ENCODE measurements around the gene DBNDD1. TPM values are rescaled to one million over a fixed set of nuclear protein-coding genes. Genes with fewer than 3 reads are reported as not detected.

Gene DBNDD1
- total RNA-seq, 1 experiment from 2014 or later: 64.6 TPM

DNA sequence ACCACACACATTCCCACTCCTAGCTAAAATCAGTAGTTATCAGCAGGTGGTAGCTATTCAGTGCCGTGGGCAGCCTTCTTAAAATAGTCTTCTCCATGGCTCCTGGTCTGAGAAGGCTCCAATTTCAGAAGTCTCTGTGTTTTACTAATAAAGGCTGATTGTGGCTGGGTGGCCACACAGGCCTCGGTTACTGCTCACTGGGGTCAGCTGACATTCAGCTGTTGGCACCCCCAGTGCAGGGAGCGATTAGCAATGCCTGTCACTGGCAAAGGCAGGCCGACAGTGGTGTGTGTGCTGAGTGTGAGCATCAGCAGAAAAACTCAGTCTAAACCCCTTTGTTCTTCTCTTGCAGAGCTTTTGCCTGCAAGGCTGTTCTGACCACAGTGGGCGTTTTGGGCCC, 16.6 kb upstream of the DBNDD1 start:
- ChIA-PET CTCF (no interaction called here), POLR2A (no interaction called here)
- Mint-ChIP-seq H3K4me3 (ENCODE audit: unreplicated experiment) (no peak overlapping the region), H3K9me3 (ENCODE audit: unreplicated experiment) (no peaks in the 10 kb centered on the region), H3K4me1 (ENCODE audit: low read depth, unreplicated experiment) (no peaks in the 10 kb centered on the region), H3K27me3 (ENCODE audit: insufficient read depth, unreplicated experiment) (no peaks in the 10 kb centered on the region), H3K36me3 (ENCODE audit: insufficient read depth, unreplicated experiment) (peaks cover 72% of the 10 kb centered on the region), H3K27ac (ENCODE audit: unreplicated experiment) (no peak overlapping the region)
- H3K36me3 ChIP-seq (ENCODE audit: control insufficient read depth, insufficient read depth, low read length): peaks cover 29% of the 10 kb centered on the region
- no TSS peak for BruUV-seq (replicated peaks)
- H3K9me3 ChIP-seq: no peaks in the 10 kb centered on the region
- no peak overlapping the region for H3K4me3 ChIP-seq (ENCODE audit: low read depth, low read length)
- no peaks in the 10 kb centered on the region for H3K27me3 ChIP-seq (replicated peaks; ENCODE audit: control insufficient read depth, insufficient read depth, low read length)
- intact Hi-C loops (cut with micrococcal nuclease; ENCODE audit: unreplicated experiment): no loop called here
- TF ChIP-seq, protein P1, sequence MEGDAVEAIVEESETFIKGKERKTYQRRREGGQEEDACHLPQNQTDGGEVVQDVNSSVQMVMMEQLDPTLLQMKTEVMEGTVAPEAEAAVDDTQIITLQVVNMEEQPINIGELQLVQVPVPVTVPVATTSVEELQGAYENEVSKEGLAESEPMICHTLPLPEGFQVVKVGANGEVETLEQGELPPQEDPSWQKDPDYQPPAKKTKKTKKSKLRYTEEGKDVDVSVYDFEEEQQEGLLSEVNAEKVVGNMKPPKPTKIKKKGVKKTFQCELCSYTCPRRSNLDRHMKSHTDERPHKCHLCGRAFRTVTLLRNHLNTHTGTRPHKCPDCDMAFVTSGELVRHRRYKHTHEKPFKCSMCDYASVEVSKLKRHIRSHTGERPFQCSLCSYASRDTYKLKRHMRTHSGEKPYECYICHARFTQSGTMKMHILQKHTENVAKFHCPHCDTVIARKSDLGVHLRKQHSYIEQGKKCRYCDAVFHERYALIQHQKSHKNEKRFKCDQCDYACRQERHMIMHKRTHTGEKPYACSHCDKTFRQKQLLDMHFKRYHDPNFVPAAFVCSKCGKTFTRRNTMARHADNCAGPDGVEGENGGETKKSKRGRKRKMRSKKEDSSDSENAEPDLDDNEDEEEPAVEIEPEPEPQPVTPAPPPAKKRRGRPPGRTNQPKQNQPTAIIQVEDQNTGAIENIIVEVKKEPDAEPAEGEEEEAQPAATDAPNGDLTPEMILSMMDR (IDR thresholded peaks at IDR 0.05; ENCODE audit: insufficient read depth in 1 of 2, low read depth in 1 of 2, low read length in 1 of 2, severe bottlenecking in 1 of 2, unreplicated experiment in 1 of 2): no peak
- DNase-seq: no peak
- H3K4me1 ChIP-seq: no peaks in the 10 kb centered on the region

DNA sequence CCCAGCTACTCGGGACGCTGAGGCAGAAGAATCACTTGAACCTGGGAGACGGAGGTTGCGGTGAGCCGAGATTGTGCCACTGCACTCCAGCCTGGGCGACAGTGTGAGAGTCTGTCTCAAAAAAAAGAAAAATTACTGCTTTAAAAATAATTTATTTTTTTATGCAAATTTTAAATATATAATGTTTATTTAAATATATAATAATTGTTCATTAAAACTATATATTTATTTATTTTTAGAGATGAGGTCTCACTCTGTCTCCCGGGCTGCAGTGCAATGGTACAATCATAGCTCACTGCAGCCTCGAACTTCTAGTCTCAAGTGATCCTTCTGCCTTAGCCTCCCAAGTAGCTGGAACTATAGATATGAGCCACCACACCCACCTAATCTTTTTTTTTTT, 15.2 kb upstream of the DBNDD1 start:
- no TSS peak for BruUV-seq (replicated peaks)
- intact Hi-C loops (cut with micrococcal nuclease; ENCODE audit: unreplicated experiment): no loop called here
- Histone ChIP-seq H3K4me1 (no peaks in the 10 kb centered on the region), H3K4me3 (ENCODE audit: low read depth, low read length) (no peak overlapping the region), H3K27me3 (replicated peaks; ENCODE audit: control insufficient read depth, insufficient read depth, low read length) (no peaks in the 10 kb centered on the region), H3K36me3 (ENCODE audit: control insufficient read depth, insufficient read depth, low read length) (peaks cover 24% of the 10 kb centered on the region), H3K9me3 (no peaks in the 10 kb centered on the region)
- DNase-seq: no peak
- Mint-ChIP-seq H3K9me3 (ENCODE audit: unreplicated experiment) (no peaks in the 10 kb centered on the region), H3K27me3 (ENCODE audit: insufficient read depth, unreplicated experiment) (no peaks in the 10 kb centered on the region), H3K36me3 (ENCODE audit: insufficient read depth, unreplicated experiment) (peaks cover 63% of the 10 kb centered on the region), H3K4me1 (ENCODE audit: low read depth, unreplicated experiment) (no peaks in the 10 kb centered on the region), H3K27ac (ENCODE audit: unreplicated experiment) (no peak overlapping the region), H3K4me3 (ENCODE audit: unreplicated experiment) (no peak overlapping the region)
- CTCF ChIA-PET: no interaction called here
- POLR2A ChIA-PET: interaction anchor here (0.6 kb wide), 1 partner anchor 146 kb away, joined by 4 read pairs; no protein-coding TSS in a partner anchor
- TF ChIP-seq, protein P1 (IDR thresholded peaks at IDR 0.05; ENCODE audit: insufficient read depth in 1 of 2, low read depth in 1 of 2, low read length in 1 of 2, severe bottlenecking in 1 of 2, unreplicated experiment in 1 of 2): no peak

DNA sequence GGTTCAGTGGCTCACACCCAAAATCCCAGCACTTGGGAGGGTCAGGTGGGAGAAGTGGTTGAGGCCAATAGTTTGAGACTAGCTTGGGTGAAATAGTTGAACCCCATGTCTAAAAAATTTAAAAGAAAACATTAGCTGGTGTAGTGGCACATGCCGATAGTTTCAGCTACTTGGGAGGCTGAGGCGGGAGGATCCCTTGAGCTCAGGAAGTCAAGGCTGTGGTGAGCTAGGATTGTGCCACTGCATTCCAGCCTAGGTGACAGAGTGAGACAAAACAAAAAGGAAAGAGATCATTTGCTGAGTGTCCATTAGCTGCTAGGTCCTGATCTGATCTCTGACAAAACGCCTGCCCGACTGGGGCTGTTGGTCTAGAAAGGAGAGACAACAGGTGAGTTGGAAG, 14.1 kb upstream of the DBNDD1 start:
- H3K36me3 ChIP-seq (ENCODE audit: control insufficient read depth, insufficient read depth, low read length): peaks cover 25% of the 10 kb centered on the region
- H3K4me3 ChIP-seq (ENCODE audit: low read depth, low read length): no peak overlapping the region
- DNase-seq: no peak
- Mint-ChIP-seq H3K36me3 (ENCODE audit: insufficient read depth, unreplicated experiment) (peaks cover 68% of the 10 kb centered on the region), H3K9me3 (ENCODE audit: unreplicated experiment) (no peaks in the 10 kb centered on the region), H3K27me3 (ENCODE audit: insufficient read depth, unreplicated experiment) (no peaks in the 10 kb centered on the region), H3K4me1 (ENCODE audit: low read depth, unreplicated experiment) (no peaks in the 10 kb centered on the region), H3K4me3 (ENCODE audit: unreplicated experiment) (no peak overlapping the region), H3K27ac (ENCODE audit: unreplicated experiment) (no peak overlapping the region)
- H3K27me3 ChIP-seq (replicated peaks; ENCODE audit: control insufficient read depth, insufficient read depth, low read length): no peaks in the 10 kb centered on the region
- no peaks in the 10 kb centered on the region for H3K4me1 ChIP-seq
- H3K9me3 ChIP-seq: no peaks in the 10 kb centered on the region
- no TSS peak for BruUV-seq (replicated peaks)
- intact Hi-C loops (cut with micrococcal nuclease; ENCODE audit: unreplicated experiment): no loop called here
- ChIA-PET POLR2A (no interaction called here), CTCF (no interaction called here)
- TF ChIP-seq, protein P1 (IDR thresholded peaks at IDR 0.05; ENCODE audit: insufficient read depth in 1 of 2, low read depth in 1 of 2, low read length in 1 of 2, severe bottlenecking in 1 of 2, unreplicated experiment in 1 of 2): no peak
